ENCODE results near the gene WDR13.
"Not testable (repeated sequence)": the region's sequence is repeated elsewhere in the genome, so short reads cannot be mapped to it uniquely, and the experiment has no call there.

WDR13 gene

GRCh38 chrX:48597353-48598264, at the start of gene WDR13:
Gene WDR13 (plus strand): TSS chrX:48597492. CDS start chrX:48597997, 505 bp downstream.
- DNase-seq = peak; percentile 82

- no peak for DNase-seq
Observed at GRCh38 chrX:48548871-48549270, 48.4 kb upstream of the WDR13 start.

- not testable (repeated sequence) for DNase-seq
Observed at GRCh38 chrX:48555731-48556325, 41.5 kb upstream of the WDR13 start.

GRCh38 chrX:48558271-48558670, 39.0 kb upstream of the WDR13 start:
- no peak for DNase-seq

- no peak for DNase-seq
Observed at GRCh38 chrX:48559636-48560035, 37.7 kb upstream of the WDR13 start.

GRCh38 chrX:48560056-48560455, 37.2 kb upstream of the WDR13 start:
- DNase-seq = no peak

- DNase-seq = no peak
Observed at GRCh38 chrX:48560681-48561080, 36.6 kb upstream of the WDR13 start.

- DNase-seq = no peak
Observed at GRCh38 chrX:48569958-48570357, 27.3 kb upstream of the WDR13 start.

GRCh38 chrX:48573690-48574269, 23.5 kb upstream of the WDR13 start:
- DNase-seq = no peak

GRCh38 chrX:48574270-48575266, 22.7 kb upstream of the WDR13 start, which contains the start of gene RBM3:
Gene RBM3 (plus strand): TSS chrX:48574484. CDS start chrX:48575181, 697 bp downstream.
- DNase-seq = peak; percentile 65

GRCh38 chrX:48575642-48576041, 21.6 kb upstream of the WDR13 start:
- no peak for DNase-seq

- no peak for DNase-seq
Observed at GRCh38 chrX:48576108-48576507, 21.2 kb upstream of the WDR13 start.

GRCh38 chrX:48578661-48579128, 18.6 kb upstream of the WDR13 start:
- DNase-seq = no peak

- no peak for DNase-seq
Observed at GRCh38 chrX:48579259-48579658, 18.0 kb upstream of the WDR13 start.

GRCh38 chrX:48580662-48581061, 16.6 kb upstream of the WDR13 start:
- no peak for DNase-seq

- no peak for DNase-seq
Observed at GRCh38 chrX:48584698-48585097, 12.6 kb upstream of the WDR13 start.

GRCh38 chrX:48589482-48590162, 7.7 kb upstream of the WDR13 start:
- DNase-seq = no peak

- DNase-seq = no peak
Observed at GRCh38 chrX:48590203-48591103, 6.8 kb upstream of the WDR13 start.

- DNase-seq = no peak
Observed at GRCh38 chrX:48591255-48591791, 6.0 kb upstream of the WDR13 start.

- DNase-seq = no peak
Observed at GRCh38 chrX:48592971-48593370, 4.3 kb upstream of the WDR13 start.
